CD4-positive, alpha-beta T cell (primary cell): ENCODE measurements around the gene FIBIN. TPM values are rescaled to one million over a fixed set of nuclear protein-coding genes. Genes with fewer than 3 reads are reported as not detected.

Source experiments
- ATAC-seq: fragments of 200-7000 bp; cut with Tn5 transposase; one replicate; pipeline ENCODE4 v1.10.0; 2022; ENCODE audit warnings: mild to moderate bottlenecking; ENCODE audit not compliant: poor library complexity
- CTCF ChIA-PET: fragments of 350-600 bp; sonication (Branson Sonifier 250); formaldehyde crosslinking; loops from one replicate; lab custom pipeline; 2021; ENCODE audit warnings: antibody characterized with exemption, inconsistent platforms; lab: Charles Lee
- POLR2A ChIA-PET: fragments of 350-600 bp; sonication (Branson Sonifier 250); formaldehyde crosslinking; loops from one replicate; lab custom pipeline; 2021; ENCODE audit warnings: antibody characterized with exemption, inconsistent platforms; lab: Charles Lee
- DNase-seq, 14 experiments: peaks; one replicate each; pipeline ENCODE4 v3.0.0-alpha.2; 2013 to 2020; ENCODE audit warnings: mixed read lengths in 2 of 14
- H3K27ac ChIP-seq, 2 donors: one replicate each; pipeline versions ENCODE4 v1.5.1 to v1.7.0; 2013; ENCODE audit warnings: low read length in 2 of 2, low read depth in 1 of 2, mild to moderate bottlenecking in 1 of 2
- H3K27me3 ChIP-seq, 2 experiments: 1 replicate in 1 of 2; 2 replicates in 1 of 2; pipeline versions ENCODE4 v1.6.1 to v1.7.0; 2013; ENCODE audit warnings: low read length in 2 of 2, control low read depth in 1 of 2, mild to moderate bottlenecking in 1 of 2, moderate library complexity in 1 of 2; ENCODE audit not compliant: insufficient read depth in 2 of 2, control insufficient read depth in 1 of 2
- H3K36me3 ChIP-seq: one replicate; pipeline ENCODE4 v1.6.1; 2013; ENCODE audit warnings: low read length, control low read depth; ENCODE audit not compliant: insufficient read depth
- H3K4me1 ChIP-seq: one replicate; pipeline ENCODE4 v1.6.1; 2013; ENCODE audit warnings: low read length, control low read depth; ENCODE audit not compliant: insufficient read depth
- H3K4me3 ChIP-seq: one replicate; pipeline ENCODE4 v1.5.1; 2013; ENCODE audit warnings: mild to moderate bottlenecking, low read length, moderate library complexity
- H3K9me3 ChIP-seq, 2 experiments: 1 replicate in 1 of 2; 2 replicates in 1 of 2; pipeline versions ENCODE4 v1.6.1 to v1.7.0; 2013; ENCODE audit warnings: low read length in 2 of 2, mild to moderate bottlenecking in 2 of 2, control low read depth in 1 of 2, moderate library complexity in 1 of 2; ENCODE audit not compliant: control insufficient read depth in 1 of 2, insufficient read depth in 1 of 2
- H3K27ac Mint-ChIP-seq: one replicate; pipeline ENCODE4 v1.8.0; 2020; ENCODE audit warnings: mixed read lengths
- H3K27me3 Mint-ChIP-seq: one replicate; pipeline ENCODE4 v1.8.0; 2021; ENCODE audit warnings: mixed read lengths
- H3K36me3 Mint-ChIP-seq: one replicate; pipeline ENCODE4 v1.8.0; 2021; ENCODE audit warnings: low read depth, mixed read lengths
- H3K4me1 Mint-ChIP-seq: one replicate; pipeline ENCODE4 v1.8.0; 2021; ENCODE audit warnings: low read depth, mixed read lengths
- H3K4me3 Mint-ChIP-seq: one replicate; pipeline ENCODE4 v1.8.0; 2020; ENCODE audit warnings: mild to moderate bottlenecking, mixed read lengths
- H3K9me3 Mint-ChIP-seq: one replicate; pipeline ENCODE4 v1.8.0; 2020; ENCODE audit warnings: mixed read lengths
- intact Hi-C, 2 experiments: fragments of 100-400 bp; cut with DNase I in 1 of 2; cut with micrococcal nuclease in 1 of 2; formaldehyde crosslinking; loops; one replicate each; pipeline versions ENCODE4 v1.15.1 to v1.9.0; 2023 to 2025; cut with DNase I, micrococcal nuclease
- total RNA-seq, 174 experiments: library from RNA in 2 of 174; stranded (reverse) in 2 of 174; gene quantifications; one replicate each; pipeline ENCODE4 v1.2.3 and lab custom pipeline; 2021 to 2026
- TF ChIP-seq, protein P1 (sequence below): fragments of 200-600 bp; IDR thresholded peaks from one replicate; pipeline ENCODE4 v1.8.0; 2022; ENCODE audit warnings: antibody characterized with exemption, mild to moderate bottlenecking

FIBIN gene
- total RNA-seq, 2 experiments from 2014 or later, result not detected

- Histone ChIP-seq H3K4me3 (no peak overlapping the region), H3K36me3 (no peaks in the 10 kb centered on the region), H3K4me1 (no peaks in the 10 kb centered on the region), H3K27ac (no peak overlapping the region), H3K9me3 (peaks cover 0 to 3% of the 10 kb centered on the region in 2 experiments), H3K27me3 (no peaks in the 10 kb centered on the region)
- H3K9me3 Mint-ChIP-seq, result peaks cover 9% of the 10 kb centered on the region
- intact Hi-C loops, result no loop called here
- ATAC-seq, result no peak
- no peaks in the 10 kb centered on the region for H3K36me3 Mint-ChIP-seq
- ChIA-PET CTCF (no interaction called here), POLR2A (no interaction called here)
- no peak overlapping the region for H3K27ac Mint-ChIP-seq
- no peaks in the 10 kb centered on the region for H3K4me1 Mint-ChIP-seq
- H3K4me3 Mint-ChIP-seq, result no peak overlapping the region
- TF ChIP-seq, protein P1, sequence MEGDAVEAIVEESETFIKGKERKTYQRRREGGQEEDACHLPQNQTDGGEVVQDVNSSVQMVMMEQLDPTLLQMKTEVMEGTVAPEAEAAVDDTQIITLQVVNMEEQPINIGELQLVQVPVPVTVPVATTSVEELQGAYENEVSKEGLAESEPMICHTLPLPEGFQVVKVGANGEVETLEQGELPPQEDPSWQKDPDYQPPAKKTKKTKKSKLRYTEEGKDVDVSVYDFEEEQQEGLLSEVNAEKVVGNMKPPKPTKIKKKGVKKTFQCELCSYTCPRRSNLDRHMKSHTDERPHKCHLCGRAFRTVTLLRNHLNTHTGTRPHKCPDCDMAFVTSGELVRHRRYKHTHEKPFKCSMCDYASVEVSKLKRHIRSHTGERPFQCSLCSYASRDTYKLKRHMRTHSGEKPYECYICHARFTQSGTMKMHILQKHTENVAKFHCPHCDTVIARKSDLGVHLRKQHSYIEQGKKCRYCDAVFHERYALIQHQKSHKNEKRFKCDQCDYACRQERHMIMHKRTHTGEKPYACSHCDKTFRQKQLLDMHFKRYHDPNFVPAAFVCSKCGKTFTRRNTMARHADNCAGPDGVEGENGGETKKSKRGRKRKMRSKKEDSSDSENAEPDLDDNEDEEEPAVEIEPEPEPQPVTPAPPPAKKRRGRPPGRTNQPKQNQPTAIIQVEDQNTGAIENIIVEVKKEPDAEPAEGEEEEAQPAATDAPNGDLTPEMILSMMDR, result no peak
- H3K27me3 Mint-ChIP-seq, result no peaks in the 10 kb centered on the region
- DNase-seq, result no peak
These were observed 18.5 kb downstream of the FIBIN start for GRCh38 chr11:27012234-27012921.

DNA sequence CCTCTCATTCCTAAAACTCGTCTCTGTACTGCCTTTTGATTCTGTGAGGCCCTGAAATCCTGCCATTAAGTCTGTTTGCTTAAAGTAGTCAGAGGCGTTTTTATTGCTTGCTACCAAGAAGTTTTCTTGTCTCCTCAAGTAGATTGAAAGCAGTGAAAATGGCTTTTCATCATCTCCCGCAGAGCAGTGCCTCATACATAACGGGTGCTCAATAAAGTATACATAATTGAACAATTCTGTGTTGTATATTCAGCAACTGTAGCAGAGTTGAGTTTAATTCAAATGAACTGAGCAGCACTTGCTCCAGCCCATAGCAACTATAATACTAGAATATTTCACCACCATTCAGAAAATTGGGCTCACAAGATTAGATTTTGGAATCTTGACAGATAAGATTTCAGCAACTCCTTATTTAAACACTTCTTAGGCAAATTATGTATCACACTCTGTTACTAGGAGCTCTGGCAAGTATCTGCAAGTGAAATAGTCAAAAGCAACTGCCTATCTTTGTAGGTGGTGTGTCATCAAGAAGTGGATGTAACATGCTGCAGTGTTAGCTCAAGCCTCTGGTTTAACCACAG lies 20.0 kb downstream of the FIBIN start:
- POLR2A ChIA-PET, result no interaction called here
- Mint-ChIP-seq H3K27me3 (no peaks in the 10 kb centered on the region), H3K4me1 (no peaks in the 10 kb centered on the region), H3K36me3 (no peaks in the 10 kb centered on the region), H3K9me3 (peaks cover 9% of the 10 kb centered on the region), H3K4me3 (no peak overlapping the region), H3K27ac (no peak overlapping the region)
- Histone ChIP-seq H3K9me3 (peaks cover 0 to 3% of the 10 kb centered on the region in 2 experiments), H3K4me1 (no peaks in the 10 kb centered on the region), H3K27ac (no peak overlapping the region), H3K36me3 (no peaks in the 10 kb centered on the region), H3K27me3 (no peaks in the 10 kb centered on the region), H3K4me3 (no peak overlapping the region)
- no peak for DNase-seq
- CTCF ChIA-PET, result no interaction called here
- TF ChIP-seq, protein P1, result no peak
- ATAC-seq, result no peak
- intact Hi-C loops, result no loop called here

DNA sequence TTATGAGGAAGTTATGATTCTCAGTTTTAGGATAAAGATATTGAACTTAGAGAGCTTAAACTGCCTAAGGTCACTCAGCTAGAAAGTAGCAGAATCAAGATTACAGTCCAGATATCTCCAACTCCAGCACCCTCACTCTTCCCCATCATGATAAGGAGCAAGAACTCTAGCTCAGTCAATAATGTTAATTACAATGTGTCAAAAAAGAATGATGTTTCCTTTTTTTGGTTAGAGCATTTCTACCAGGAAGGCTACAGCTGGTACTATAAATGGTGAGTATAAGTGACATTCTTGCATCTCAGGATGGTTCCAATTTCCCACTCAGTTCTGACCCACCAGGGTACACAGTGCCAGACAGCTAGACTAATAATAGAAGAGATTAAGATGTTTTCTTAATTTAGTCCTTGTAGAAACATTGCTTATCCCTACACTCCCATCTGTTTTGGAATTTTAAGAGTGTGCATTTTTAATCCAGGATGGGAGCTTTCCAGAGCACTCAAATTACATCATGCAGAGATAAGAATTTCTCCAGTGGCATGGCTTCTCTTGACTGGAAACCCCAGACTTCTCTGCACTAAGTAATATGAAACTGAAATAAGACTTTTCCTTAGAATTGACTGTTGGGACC lies 25.1 kb downstream of the FIBIN start:
- Mint-ChIP-seq H3K27me3 (no peaks in the 10 kb centered on the region), H3K9me3 (peaks cover 7% of the 10 kb centered on the region), H3K36me3 (no peaks in the 10 kb centered on the region), H3K27ac (no peak overlapping the region), H3K4me1 (no peaks in the 10 kb centered on the region), H3K4me3 (no peak overlapping the region)
- ChIA-PET POLR2A (no interaction called here), CTCF (no interaction called here)
- Histone ChIP-seq H3K36me3 (no peaks in the 10 kb centered on the region), H3K27me3 (no peaks in the 10 kb centered on the region), H3K27ac (no peak overlapping the region), H3K4me1 (no peaks in the 10 kb centered on the region), H3K9me3 (peaks cover 0 to 3% of the 10 kb centered on the region in 2 experiments), H3K4me3 (no peak overlapping the region)
- TF ChIP-seq, protein P1, result no peak
- ATAC-seq (no peak), DNase-seq (no peak)
- intact Hi-C loops, result no loop called here
